ENCODE data around the gene COA7.
"Not testable (repeated sequence)": the region's sequence is repeated elsewhere in the genome, so short reads cannot be mapped to it uniquely, and the experiment has no call there.

COA7 gene

GRCh38 chr1:52702886-52703787 is 5.0 kb upstream of the COA7 start:
- peak; percentile 67 to 92 (median 85) for DNase-seq

- no peak for DNase-seq
Measured at GRCh38 chr1:52695627-52696026, 2.5 kb downstream of the COA7 start.

GRCh38 chr1:52693843-52694242 is 4.3 kb downstream of the COA7 start:
- DNase-seq: no peak

- not testable (repeated sequence) for DNase-seq
Measured at GRCh38 chr1:52693351-52693750, 4.8 kb downstream of the COA7 start.

- DNase-seq: no peak
Measured at GRCh38 chr1:52692697-52693096, 5.5 kb downstream of the COA7 start.

DNA sequence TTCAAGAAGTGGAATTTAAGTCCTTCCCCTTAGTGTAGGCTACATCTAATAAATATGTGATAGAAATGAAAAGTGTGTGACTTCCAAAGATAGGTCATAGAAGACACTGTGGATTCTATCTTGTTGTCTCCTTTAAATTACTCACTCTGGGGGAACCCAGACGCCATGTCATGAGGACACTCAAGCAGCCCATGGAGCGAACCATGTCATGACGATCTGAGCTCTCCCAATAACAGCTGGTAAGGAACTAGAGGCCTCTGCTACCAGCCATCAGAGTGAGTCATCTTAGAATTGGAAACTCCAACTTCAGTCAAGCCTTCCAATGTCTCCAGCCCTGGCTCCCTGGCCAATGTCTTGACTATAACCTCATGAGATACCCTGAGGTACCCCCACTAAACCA is 6.3 kb downstream of the COA7 start:
- no peak for DNase-seq

DNA sequence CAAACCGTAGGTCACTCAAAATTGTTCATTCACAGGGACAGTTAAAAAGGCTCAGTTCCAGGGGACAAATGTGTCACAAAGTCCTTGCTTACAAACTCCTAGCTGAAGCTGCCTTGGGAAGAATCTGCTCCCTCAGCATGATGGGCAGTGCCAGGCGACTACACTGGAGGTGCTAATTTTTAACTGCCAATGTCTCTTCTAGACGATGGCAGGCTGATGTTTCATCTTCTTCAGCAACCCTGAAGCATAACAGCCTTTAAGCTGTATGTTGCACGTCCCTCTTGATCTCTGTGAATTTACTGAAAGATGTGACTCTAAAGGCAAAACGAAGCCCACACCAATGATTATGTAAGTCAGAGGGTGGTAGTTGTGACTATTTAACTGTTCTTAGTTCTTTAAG is 11.3 kb downstream of the COA7 start:
- no peak for DNase-seq

- DNase-seq: peak; percentile 65 to 87 (median 74)
Measured at GRCh38 chr1:52686261-52686751, 11.8 kb downstream of the COA7 start.

GRCh38 chr1:52684545-52684944 is 13.6 kb downstream of the COA7 start:
- no peak for DNase-seq

GRCh38 chr1:52683367-52683940 is 14.7 kb downstream of the COA7 start:
- no peak for DNase-seq

- DNase-seq: no peak
Measured at GRCh38 chr1:52681136-52681535, 17.0 kb downstream of the COA7 start.

DNA sequence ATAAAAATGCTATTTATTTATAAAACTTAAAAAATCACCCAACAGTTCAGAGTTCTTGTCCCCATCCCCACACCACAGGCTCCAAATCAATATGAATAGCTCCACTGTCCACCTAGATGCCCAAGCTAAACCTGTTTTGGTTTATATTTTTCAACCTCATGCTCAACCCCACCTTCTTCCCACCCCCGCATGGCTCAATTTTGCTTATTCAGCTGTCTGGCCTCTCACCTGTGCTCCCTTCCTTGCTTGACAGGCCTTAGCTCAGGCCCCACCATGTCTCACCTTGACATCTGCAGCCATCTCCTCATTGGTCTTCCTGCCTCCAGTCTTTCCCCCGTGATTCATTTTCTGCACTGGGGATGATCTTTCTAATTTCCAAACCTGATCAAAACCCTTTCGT is 17.8 kb downstream of the COA7 start:
- no peak for DNase-seq

- no peak for DNase-seq
Measured at GRCh38 chr1:52679498-52679897, 18.6 kb downstream of the COA7 start.

DNA sequence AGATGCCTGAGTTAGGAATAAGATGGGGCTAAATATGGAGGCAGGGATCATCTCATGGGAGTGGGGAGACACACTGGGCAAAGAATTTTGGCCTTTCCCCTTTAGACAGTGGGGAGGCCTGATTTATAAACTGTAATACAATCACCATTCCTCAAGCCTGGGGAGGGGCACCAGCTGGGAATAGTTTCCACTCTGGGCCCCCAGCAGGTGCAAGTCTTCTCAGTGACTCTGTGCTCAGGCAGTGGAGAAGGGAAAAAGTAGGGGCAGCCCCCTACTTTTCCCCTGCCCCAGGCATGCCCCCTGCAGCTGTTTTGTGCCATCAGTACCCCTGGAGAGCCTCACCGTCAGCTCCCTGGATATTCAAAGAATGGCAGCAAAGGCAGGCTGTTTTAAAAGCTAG is 19.1 kb downstream of the COA7 start:
- no peak for DNase-seq

DNA sequence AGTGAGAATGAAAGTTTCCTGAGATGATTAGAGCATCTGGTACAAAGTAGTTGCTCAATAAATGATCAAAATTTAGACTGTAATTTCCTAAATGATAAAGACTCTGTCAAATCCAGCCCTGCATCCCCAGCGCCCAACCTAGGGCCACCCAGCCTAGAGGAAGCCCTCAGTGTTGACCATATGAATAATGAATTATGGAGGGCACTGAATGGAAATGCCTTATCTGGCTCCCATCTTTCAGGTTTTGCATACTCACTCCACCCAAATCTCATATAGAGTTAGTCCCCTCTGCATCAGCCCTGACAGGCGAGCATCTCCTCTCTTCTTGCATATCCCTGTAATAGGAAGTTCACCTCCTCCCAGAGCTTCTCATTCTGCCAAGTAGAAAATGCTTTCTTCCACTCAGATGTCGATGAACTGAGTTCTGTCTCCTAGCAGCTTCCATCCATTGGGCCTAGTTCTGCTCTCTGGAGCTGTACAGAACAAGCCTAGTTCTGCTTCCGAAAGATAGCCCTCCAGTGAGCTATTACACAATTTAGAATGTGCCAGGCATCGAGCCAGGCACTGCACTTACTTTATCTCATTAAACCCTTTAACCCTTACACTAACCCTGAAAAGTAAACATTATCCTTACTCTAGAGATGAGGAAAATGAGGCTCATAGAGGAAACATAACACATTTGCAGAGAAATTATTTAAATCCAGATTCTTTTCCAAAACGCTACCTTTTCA is 20.9 kb downstream of the COA7 start:
- no peak for DNase-seq

- no peak for DNase-seq
Measured at GRCh38 chr1:52676249-52676903, 21.8 kb downstream of the COA7 start.

DNA sequence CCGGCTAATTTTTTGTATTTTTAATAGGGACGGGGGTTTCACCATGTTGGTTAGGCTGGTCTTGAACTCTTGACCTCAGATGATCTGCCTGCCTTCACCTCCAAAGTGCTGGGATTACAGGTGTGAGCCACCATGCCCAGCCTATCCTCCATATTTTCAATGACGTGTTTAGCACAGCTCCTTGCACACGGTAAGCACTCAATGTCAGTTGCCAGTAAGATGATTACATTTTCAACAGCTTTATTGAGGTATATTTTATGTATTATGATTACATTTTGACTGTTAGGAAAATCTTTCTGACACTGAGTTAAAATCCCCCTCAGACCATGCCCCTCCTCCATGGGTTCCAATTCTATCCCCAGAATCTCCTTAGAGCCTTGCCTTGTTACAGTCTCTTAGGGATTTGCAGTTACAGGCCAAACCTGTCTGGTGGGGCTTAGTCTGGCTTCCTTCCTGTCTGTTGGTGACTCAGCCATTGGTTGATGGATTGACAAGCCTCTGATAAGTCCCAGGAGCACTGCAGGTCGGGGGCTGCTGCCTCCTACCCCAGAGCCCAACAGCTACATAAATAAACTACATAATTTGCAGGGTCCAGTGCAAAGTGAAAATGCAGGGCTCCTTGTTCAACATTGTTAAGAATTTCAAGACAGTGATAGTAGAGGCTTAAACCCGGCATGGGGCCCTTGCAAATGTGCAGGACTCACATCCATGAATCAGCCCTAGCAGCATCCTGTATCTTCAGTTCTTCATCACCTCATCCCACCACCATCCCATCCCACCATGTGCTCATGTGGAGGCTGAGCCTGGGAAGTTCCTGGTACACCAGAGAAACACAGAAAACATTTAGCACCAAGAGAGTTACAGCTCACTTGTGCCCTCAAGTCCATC is 23.4 kb downstream of the COA7 start:
- no peak for DNase-seq

GRCh38 chr1:52673513-52673912 is 24.6 kb downstream of the COA7 start:
- DNase-seq: no peak

- DNase-seq: no peak
Measured at GRCh38 chr1:52672946-52673345, 25.2 kb downstream of the COA7 start.

DNA sequence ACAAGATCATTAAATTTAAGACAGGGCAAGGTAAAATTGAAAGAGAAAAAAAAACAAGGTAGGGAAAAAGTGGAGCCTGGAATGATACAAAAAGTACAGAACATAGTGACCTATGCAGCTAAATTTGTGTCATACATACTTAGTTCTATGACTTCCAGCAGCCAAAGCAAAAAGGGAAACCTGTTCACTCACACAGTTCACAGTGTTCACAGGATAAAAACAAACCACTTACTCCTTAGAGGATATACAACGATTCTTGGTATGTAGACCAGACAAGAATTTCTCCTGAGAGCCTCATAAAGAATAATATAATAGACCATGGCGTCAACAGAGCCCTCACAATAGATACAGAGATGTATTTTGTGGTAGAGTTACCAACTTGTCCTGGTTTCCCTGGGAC is 27.5 kb downstream of the COA7 start:
- no peak for DNase-seq

DNA sequence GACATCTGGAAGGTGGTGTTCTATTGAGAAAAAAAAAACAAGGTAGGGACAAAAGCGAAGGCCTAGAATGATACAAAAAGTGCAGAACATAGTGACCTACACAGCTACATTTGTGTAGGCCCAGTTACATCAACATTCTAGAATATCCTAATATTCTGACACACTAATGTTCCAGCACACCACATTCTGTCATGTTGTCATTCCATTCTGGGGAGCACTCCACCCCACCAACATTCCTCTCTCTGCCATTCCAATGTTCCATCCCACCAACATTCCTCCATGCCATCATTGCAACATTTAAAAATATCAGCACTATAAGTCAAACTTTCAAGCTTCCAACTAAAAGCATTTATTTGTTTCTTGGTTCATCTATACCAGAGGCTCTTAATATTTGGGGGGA is 28.5 kb downstream of the COA7 start:
- DNase-seq: no peak

- no peak for DNase-seq
Measured at GRCh38 chr1:52668711-52669110, 29.4 kb downstream of the COA7 start.

All from stimulated activated naive CD4-positive, alpha-beta T cell (primary cell).